ENCODE measurements around the gene NELFB.

- TF ChIP-seq, protein P1, sequence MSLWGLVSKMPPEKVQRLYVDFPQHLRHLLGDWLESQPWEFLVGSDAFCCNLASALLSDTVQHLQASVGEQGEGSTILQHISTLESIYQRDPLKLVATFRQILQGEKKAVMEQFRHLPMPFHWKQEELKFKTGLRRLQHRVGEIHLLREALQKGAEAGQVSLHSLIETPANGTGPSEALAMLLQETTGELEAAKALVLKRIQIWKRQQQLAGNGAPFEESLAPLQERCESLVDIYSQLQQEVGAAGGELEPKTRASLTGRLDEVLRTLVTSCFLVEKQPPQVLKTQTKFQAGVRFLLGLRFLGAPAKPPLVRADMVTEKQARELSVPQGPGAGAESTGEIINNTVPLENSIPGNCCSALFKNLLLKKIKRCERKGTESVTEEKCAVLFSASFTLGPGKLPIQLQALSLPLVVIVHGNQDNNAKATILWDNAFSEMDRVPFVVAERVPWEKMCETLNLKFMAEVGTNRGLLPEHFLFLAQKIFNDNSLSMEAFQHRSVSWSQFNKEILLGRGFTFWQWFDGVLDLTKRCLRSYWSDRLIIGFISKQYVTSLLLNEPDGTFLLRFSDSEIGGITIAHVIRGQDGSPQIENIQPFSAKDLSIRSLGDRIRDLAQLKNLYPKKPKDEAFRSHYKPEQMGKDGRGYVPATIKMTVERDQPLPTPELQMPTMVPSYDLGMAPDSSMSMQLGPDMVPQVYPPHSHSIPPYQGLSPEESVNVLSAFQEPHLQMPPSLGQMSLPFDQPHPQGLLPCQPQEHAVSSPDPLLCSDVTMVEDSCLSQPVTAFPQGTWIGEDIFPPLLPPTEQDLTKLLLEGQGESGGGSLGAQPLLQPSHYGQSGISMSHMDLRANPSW (CRISPR knock-in tag; IDR thresholded peaks at IDR 0.05), result no peak
- no peak for TF ChIP-seq PATZ1 (CRISPR knock-in tag; IDR thresholded peaks at IDR 0.05; ENCODE audit: borderline replicate concordance)
- no peak for TF ChIP-seq ARID3B (CRISPR knock-in tag; IDR thresholded peaks at IDR 0.05; ENCODE audit: borderline replicate concordance)
- TF ChIP-seq POLR2AphosphoS5 (IDR thresholded peaks at IDR 0.05; ENCODE audit: control insufficient read depth, insufficient read depth, low read depth, low read length), result no peak
Observed at GRCh38 chr9:137268538-137269201, 13.5 kb downstream of the NELFB start.
